Keratinocyte (primary cell): ENCODE data around the gene UQCRQ. TPM values are rescaled to one million over a fixed set of nuclear protein-coding genes. Genes with fewer than 3 reads are reported as not detected.

Source experiments
- DNase-seq: peaks from one replicate; pipeline ENCODE4 v3.0.0-alpha.2; 2011; ENCODE audit warnings: low read depth, missing footprints, low spot score
- FAIRE-seq: peaks from 2 replicates; lab custom pipeline; 2011; peaks lifted over from hg19 to GRCh38; lab: Jason Lieb, UNC
- H2AFZ ChIP-seq: 2 replicates; pipeline ENCODE4 v1.6.0; 2012; ENCODE audit warnings: low read length, control low read depth, inconsistent platforms; ENCODE audit not compliant: control insufficient read depth
- H3K27ac ChIP-seq: 2 replicates; pipeline ENCODE4 v1.5.1; 2011; ENCODE audit warnings: low read length; ENCODE audit not compliant: control insufficient read depth, insufficient read depth
- H3K27me3 ChIP-seq: 3 replicates; pipeline ENCODE4 v1.6.0; 2011; ENCODE audit warnings: low read length; ENCODE audit not compliant: control insufficient read depth, insufficient read depth; ENCODE audit errors: extremely low read depth
- H3K36me3 ChIP-seq, 2 experiments: 2 replicates in 1 of 2; 3 replicates in 1 of 2; pipeline ENCODE4 v1.5.1; 2011; ENCODE audit warnings: low read length in 2 of 2, mild to moderate bottlenecking in 1 of 2; ENCODE audit not compliant: control insufficient read depth in 2 of 2, insufficient read depth in 2 of 2; ENCODE audit errors: extremely low read depth in 1 of 2
- H3K4me1 ChIP-seq: 3 replicates; pipeline ENCODE4 v1.5.1; 2011; ENCODE audit warnings: low read length; ENCODE audit not compliant: control insufficient read depth, insufficient read depth; ENCODE audit errors: extremely low read depth
- H3K4me2 ChIP-seq: 3 replicates; pipeline ENCODE4 v1.6.0; 2011; ENCODE audit warnings: low read depth, low read length; ENCODE audit not compliant: control insufficient read depth, insufficient read depth; ENCODE audit errors: extremely low read depth
- H3K4me3 ChIP-seq, 3 experiments: fragments of 200-600 bp in 1 of 3; sonication (generic) in 1 of 3; 2 replicates in 2 of 3; 3 replicates in 1 of 3; pipeline ENCODE4 v1.5.1; 2011 to 2016; ENCODE audit warnings: low read length in 3 of 3, mild to moderate bottlenecking in 3 of 3, control low read depth in 2 of 3, inconsistent platforms in 1 of 3, low read depth in 1 of 3, mixed read lengths in 1 of 3, mixed run types in 1 of 3, moderate library complexity in 1 of 3; ENCODE audit not compliant: control insufficient read depth in 2 of 3, insufficient read depth in 2 of 3; ENCODE audit errors: extremely low read depth in 1 of 3
- H3K79me2 ChIP-seq: 2 replicates; pipeline ENCODE4 v1.6.0; 2012; ENCODE audit warnings: low read length; ENCODE audit not compliant: control insufficient read depth, insufficient read depth
- H3K9ac ChIP-seq: 3 replicates; pipeline ENCODE4 v1.6.0; 2011; ENCODE audit warnings: low read length; ENCODE audit not compliant: control insufficient read depth, insufficient read depth; ENCODE audit errors: extremely low read depth
- H3K9me1 ChIP-seq: 3 replicates; pipeline ENCODE4 v1.6.0; 2011; ENCODE audit warnings: low read length; ENCODE audit not compliant: control insufficient read depth, insufficient read depth; ENCODE audit errors: extremely low read depth
- H3K9me3 ChIP-seq: 2 replicates; pipeline ENCODE4 v1.5.1; 2012; ENCODE audit warnings: low read depth, low read length; ENCODE audit not compliant: control insufficient read depth
- H4K20me1 ChIP-seq: 3 replicates; pipeline ENCODE4 v1.6.0; 2011; ENCODE audit warnings: low read length; ENCODE audit not compliant: control insufficient read depth, insufficient read depth; ENCODE audit errors: extremely low read depth
- CTCF ChIP-seq, 3 experiments: IDR thresholded peaks in 1 of 3; conservative IDR thresholded peaks in 1 of 3; optimal IDR thresholded peaks in 1 of 3; 2 replicates in 2 of 3; 3 replicates in 1 of 3; pipeline versions ENCODE3 to v1.5.1; 2011; ENCODE audit warnings: low read length in 3 of 3, mild to moderate bottlenecking in 3 of 3, moderate library complexity in 2 of 3, control low read depth in 1 of 3, inconsistent platforms in 1 of 3; ENCODE audit not compliant: insufficient read depth in 2 of 3; ENCODE audit errors: extremely low read depth in 1 of 3
- EZH2 ChIP-seq: IDR thresholded peaks from one replicate; pipeline ENCODE4 v1.6.1; 2012; ENCODE audit warnings: inconsistent platforms, mild to moderate bottlenecking, low read length, moderate library complexity
- dilution Hi-C: fragments of 300-500 bp; cut with MboI; formaldehyde crosslinking; loops from one replicate; pipeline ENCODE4 v1.7.0; 2020; ENCODE audit warnings: low sequenced_read_pairs; ENCODE audit not compliant: extremely low pct_ligation_motif_present
- polyA plus RNA-seq, 5 experiments: library from polyadenylated mRNA; depleted of rRNA in 3 of 5; stranded (reverse) in 3 of 5; stranded (forward) in 1 of 5; unstranded in 1 of 5; fragments of >200 nt; gene quantifications; 1 replicate in 1 of 5; 2 replicates in 3 of 5; 3 replicates in 1 of 5; pipeline versions ENCODE4 v1.2.1 to v1.2.3, GENCODE V29; 2011 to 2012; ENCODE audit warnings: missing spikeins in 2 of 5, low read depth in 1 of 5, low replicate concordance in 1 of 5

The UQCRQ gene
- polyA plus RNA-seq, 1 donor (not counting 4 experiments of a cell fraction or from before 2014, with no cell fraction given) = 488 TPM

- Histone ChIP-seq H3K9me1 (no peaks in the 10 kb centered on the region), H2AFZ (no peak overlapping the region), H3K4me2 (no peak overlapping the region), H3K4me1 (no peaks in the 10 kb centered on the region), H3K27me3 (peaks cover 4% of the 10 kb centered on the region), H4K20me1 (no peaks in the 10 kb centered on the region), H3K27ac (no peak overlapping the region), H3K36me3 (no peaks in the 10 kb centered on the region), H3K9ac (no peak overlapping the region), H3K79me2 (no peaks in the 10 kb centered on the region), H3K9me3 (no peaks in the 10 kb centered on the region), H3K4me3 (no peak overlapping the region)
- dilution Hi-C loops = no loop called here
- no peak for FAIRE-seq
- no peak for TF ChIP-seq EZH2
- TF ChIP-seq CTCF (optimal IDR thresholded peaks at IDR 0.05 in 1 of 3, IDR thresholded peaks at IDR 0.05 in 1 of 3, conservative IDR thresholded peaks at IDR 0.05 in 1 of 3; ENCODE audit: extremely low read depth in 1 of 3, insufficient read depth in 2 of 3, low read length in 3 of 3) = no peak
- no peak for DNase-seq
These were observed 32.4 kb upstream of the UQCRQ start for GRCh38 chr5:132834057-132834456.

- no peaks in the 10 kb centered on the region for H3K36me3 ChIP-seq
- H3K4me1 ChIP-seq = peaks cover 12% of the 10 kb centered on the region
- no peaks in the 10 kb centered on the region for H3K27me3 ChIP-seq
- no peak overlapping the region for H2AFZ ChIP-seq
- no peak overlapping the region for H3K4me2 ChIP-seq
- H3K79me2 ChIP-seq = no peaks in the 10 kb centered on the region
- no peak overlapping the region for H3K4me3 ChIP-seq
- no peak overlapping the region for H3K27ac ChIP-seq
- dilution Hi-C loops = no loop called here
- H3K9me1 ChIP-seq = no peaks in the 10 kb centered on the region
- TF ChIP-seq EZH2 (no peak), CTCF (optimal IDR thresholded peaks at IDR 0.05 in 1 of 3, IDR thresholded peaks at IDR 0.05 in 1 of 3, conservative IDR thresholded peaks at IDR 0.05 in 1 of 3; ENCODE audit: extremely low read depth in 1 of 3, insufficient read depth in 2 of 3, low read length in 3 of 3) (no peak)
- FAIRE-seq (no peak), DNase-seq (no peak)
- no peak overlapping the region for H3K9ac ChIP-seq
- no peaks in the 10 kb centered on the region for H3K9me3 ChIP-seq
- no peaks in the 10 kb centered on the region for H4K20me1 ChIP-seq
These were observed 29.6 kb upstream of the UQCRQ start for GRCh38 chr5:132836852-132837251.
